SK-N-SH (cell line): ENCODE results near the gene ANKRD52. TPM values are rescaled to one million over a fixed set of nuclear protein-coding genes. Genes with fewer than 3 reads are reported as not detected.

Experiments used
- MAX ChIP-seq: IDR thresholded peaks from 2 replicates; pipeline ENCODE4 v1.4.0; 2012; ENCODE audit warnings: low read depth
- TCF12 ChIP-seq: IDR thresholded peaks from 2 replicates; pipeline ENCODE4 v1.4.0; 2012
- USF2 ChIP-seq: fragments of 150-350 bp; IDR thresholded peaks from 2 replicates; pipeline ENCODE4 v1.6.1; 2017; ENCODE audit warnings: antibody characterized with exemption, low read length, low read depth, borderline replicate concordance
- polyA plus RNA-seq, 3 experiments: library from polyadenylated mRNA; depleted of rRNA; stranded (reverse); fragments of >200 nt; gene quantifications; 2 replicates each; pipeline ENCODE4 v1.2.3, GENCODE V29; 2012

ANKRD52 gene
- polyA plus RNA-seq, 1 of the 3 experiments (the other 2 are of a cell fraction): 23.4 TPM

GRCh38 chr12:56188131-56188777 is 69.9 kb downstream of the ANKRD52 start (continued):
- TF ChIP-seq USF2 (no peak), MAX (no peak), TCF12 (no peak)

Other genes with a start within 250 kb of the ANKRD52 start
- 2.0 and 3.9 TPM in 2 replicates for gene IKZF4, start 237.3 kb downstream of the ANKRD52 start, polyA plus RNA-seq (2012; rRNA removed)
- 1,500 and 1,782 TPM in 2 replicates for gene RPS26, start 216.5 kb downstream of the ANKRD52 start, polyA plus RNA-seq (2012; rRNA removed)
- 1.4 and 1.5 TPM in 2 replicates for gene ERBB3, start 178.2 kb downstream of the ANKRD52 start, polyA plus RNA-seq (2012; rRNA removed)
- gene PA2G4, start 153.8 kb downstream of the ANKRD52 start, polyA plus RNA-seq (2012; rRNA removed): 207 and 213 TPM in 2 replicates
- gene RPL41, start 141.8 kb downstream of the ANKRD52 start, polyA plus RNA-seq (2012; rRNA removed): 11,334 and 12,464 TPM in 2 replicates
- gene ZC3H10, start 140.1 kb downstream of the ANKRD52 start, polyA plus RNA-seq (2012; rRNA removed): 1.9 and 2.0 TPM in 2 replicates
- gene ESYT1, start 130.1 kb downstream of the ANKRD52 start, polyA plus RNA-seq (2012; rRNA removed): 132 and 143 TPM in 2 replicates
- gene MYL6B, start 105.8 kb downstream of the ANKRD52 start, polyA plus RNA-seq (2012; rRNA removed): 203 and 234 TPM in 2 replicates
- 4,697 and 4,711 TPM in 2 replicates for gene MYL6, start 100.0 kb downstream of the ANKRD52 start, polyA plus RNA-seq (2012; rRNA removed)
- 64.3 and 73.0 TPM in 2 replicates for gene SMARCC2, start 68.9 kb downstream of the ANKRD52 start, polyA plus RNA-seq (2012; rRNA removed)
- gene RNF41, start 36.5 kb downstream of the ANKRD52 start, polyA plus RNA-seq (2012; rRNA removed): 127 and 147 TPM in 2 replicates
- 49.3 and 52.3 TPM in 2 replicates for gene NABP2, start 34.0 kb downstream of the ANKRD52 start, polyA plus RNA-seq (2012; rRNA removed)
- 0.12 TPM in 1 of 2 replicates, not detected in the other for gene SLC39A5, start 28.3 kb downstream of the ANKRD52 start, polyA plus RNA-seq (2012; rRNA removed)
- 42.2 and 56.2 TPM in 2 replicates for gene COQ10A, start 8.6 kb upstream of the ANKRD52 start, polyA plus RNA-seq (2012; rRNA removed)
- 121 and 149 TPM in 2 replicates for gene CS, start 41.9 kb upstream of the ANKRD52 start, polyA plus RNA-seq (2012; rRNA removed)
- gene CNPY2, start 57.6 kb upstream of the ANKRD52 start, polyA plus RNA-seq (2012; rRNA removed): 191 and 196 TPM in 2 replicates
- gene PAN2, start 75.6 kb upstream of the ANKRD52 start, polyA plus RNA-seq (2012; rRNA removed): 37.1 and 66.9 TPM in 2 replicates
- 0.29 and 0.46 TPM in 2 replicates for gene IL23A, start 80.5 kb upstream of the ANKRD52 start, polyA plus RNA-seq (2012; rRNA removed)
- gene STAT2, start 101.7 kb upstream of the ANKRD52 start, polyA plus RNA-seq (2012; rRNA removed): 58.1 and 91.4 TPM in 2 replicates
- gene APOF, start 104.5 kb upstream of the ANKRD52 start, polyA plus RNA-seq (2012; rRNA removed): not detected in 2 replicates
- 5.1 and 5.4 TPM in 2 replicates for gene TIMELESS, start 191.0 kb upstream of the ANKRD52 start, polyA plus RNA-seq (2012; rRNA removed)
- gene MIP, start 196.3 kb upstream of the ANKRD52 start, polyA plus RNA-seq (2012; rRNA removed): not detected in 2 replicates
- gene SPRYD4, start 210.2 kb upstream of the ANKRD52 start, polyA plus RNA-seq (2012; rRNA removed): 2.6 and 3.5 TPM in 2 replicates
- gene GLS2, start 229.8 kb upstream of the ANKRD52 start, polyA plus RNA-seq (2012; rRNA removed): 1.2 and 2.1 TPM in 2 replicates